Measurements from ENCODE around the gene MIER1.

Gene MIER1

DNA sequence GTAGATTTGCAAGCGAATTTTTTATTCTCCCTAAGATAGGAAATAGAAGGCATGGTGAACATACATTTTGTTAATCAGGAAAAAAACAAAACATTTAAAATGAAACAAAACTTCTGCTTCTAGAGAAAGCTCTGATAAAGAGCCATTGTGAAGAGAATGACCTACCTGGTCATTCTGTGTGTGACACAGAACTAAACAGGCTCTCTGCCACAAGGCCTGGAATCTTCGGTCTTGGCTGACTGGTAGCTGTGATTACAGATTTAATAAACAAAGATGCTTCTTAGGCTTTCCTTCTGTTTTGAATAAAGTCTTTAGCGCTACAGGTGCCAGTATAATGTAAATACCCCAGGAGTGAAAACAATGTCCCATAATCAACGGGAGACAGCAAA is 107.1 kb downstream of the MIER1 start:
- Mint-ChIP-seq H3K9me3 (peaks cover 29% of the 10 kb centered on the region), H3K4me1 (no peaks in the 10 kb centered on the region), H3K4me3 (no peak overlapping the region), H3K27ac (no peak overlapping the region), H3K36me3 (ENCODE audit: low read depth) (peaks cover 72% of the 10 kb centered on the region), H3K27me3 (ENCODE audit: low read depth) (no peaks in the 10 kb centered on the region)
- TF ChIP-seq, protein P1, sequence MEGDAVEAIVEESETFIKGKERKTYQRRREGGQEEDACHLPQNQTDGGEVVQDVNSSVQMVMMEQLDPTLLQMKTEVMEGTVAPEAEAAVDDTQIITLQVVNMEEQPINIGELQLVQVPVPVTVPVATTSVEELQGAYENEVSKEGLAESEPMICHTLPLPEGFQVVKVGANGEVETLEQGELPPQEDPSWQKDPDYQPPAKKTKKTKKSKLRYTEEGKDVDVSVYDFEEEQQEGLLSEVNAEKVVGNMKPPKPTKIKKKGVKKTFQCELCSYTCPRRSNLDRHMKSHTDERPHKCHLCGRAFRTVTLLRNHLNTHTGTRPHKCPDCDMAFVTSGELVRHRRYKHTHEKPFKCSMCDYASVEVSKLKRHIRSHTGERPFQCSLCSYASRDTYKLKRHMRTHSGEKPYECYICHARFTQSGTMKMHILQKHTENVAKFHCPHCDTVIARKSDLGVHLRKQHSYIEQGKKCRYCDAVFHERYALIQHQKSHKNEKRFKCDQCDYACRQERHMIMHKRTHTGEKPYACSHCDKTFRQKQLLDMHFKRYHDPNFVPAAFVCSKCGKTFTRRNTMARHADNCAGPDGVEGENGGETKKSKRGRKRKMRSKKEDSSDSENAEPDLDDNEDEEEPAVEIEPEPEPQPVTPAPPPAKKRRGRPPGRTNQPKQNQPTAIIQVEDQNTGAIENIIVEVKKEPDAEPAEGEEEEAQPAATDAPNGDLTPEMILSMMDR (IDR thresholded peaks at IDR 0.05; ENCODE audit: unreplicated experiment in 3 of 3): no peak
